ENCODE results near the gene AQP10.

DNA sequence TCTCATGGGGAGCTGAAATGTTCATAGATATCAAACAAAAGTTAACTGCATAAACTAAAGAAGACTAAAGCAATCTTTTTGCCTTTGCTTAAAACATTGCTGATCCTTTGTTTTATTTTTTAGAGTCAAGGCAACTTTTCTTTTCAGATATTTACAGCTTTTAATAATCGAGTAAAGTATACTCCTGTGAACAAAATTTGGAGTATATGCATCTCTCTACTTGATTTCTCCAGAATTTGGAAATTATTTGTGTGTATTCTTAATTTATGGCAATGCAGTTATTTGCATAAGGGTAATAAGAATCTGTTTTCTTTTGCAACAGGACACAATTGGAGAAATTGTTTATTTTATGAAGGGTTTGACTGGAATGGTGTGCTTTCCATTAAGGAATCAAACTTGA lies 4.2 kb upstream of the AQP10 start:
- TF ChIP-seq, protein P1, sequence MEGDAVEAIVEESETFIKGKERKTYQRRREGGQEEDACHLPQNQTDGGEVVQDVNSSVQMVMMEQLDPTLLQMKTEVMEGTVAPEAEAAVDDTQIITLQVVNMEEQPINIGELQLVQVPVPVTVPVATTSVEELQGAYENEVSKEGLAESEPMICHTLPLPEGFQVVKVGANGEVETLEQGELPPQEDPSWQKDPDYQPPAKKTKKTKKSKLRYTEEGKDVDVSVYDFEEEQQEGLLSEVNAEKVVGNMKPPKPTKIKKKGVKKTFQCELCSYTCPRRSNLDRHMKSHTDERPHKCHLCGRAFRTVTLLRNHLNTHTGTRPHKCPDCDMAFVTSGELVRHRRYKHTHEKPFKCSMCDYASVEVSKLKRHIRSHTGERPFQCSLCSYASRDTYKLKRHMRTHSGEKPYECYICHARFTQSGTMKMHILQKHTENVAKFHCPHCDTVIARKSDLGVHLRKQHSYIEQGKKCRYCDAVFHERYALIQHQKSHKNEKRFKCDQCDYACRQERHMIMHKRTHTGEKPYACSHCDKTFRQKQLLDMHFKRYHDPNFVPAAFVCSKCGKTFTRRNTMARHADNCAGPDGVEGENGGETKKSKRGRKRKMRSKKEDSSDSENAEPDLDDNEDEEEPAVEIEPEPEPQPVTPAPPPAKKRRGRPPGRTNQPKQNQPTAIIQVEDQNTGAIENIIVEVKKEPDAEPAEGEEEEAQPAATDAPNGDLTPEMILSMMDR (IDR thresholded peaks at IDR 0.05), result no peak
- TF ChIP-seq RCOR1 (IDR thresholded peaks at IDR 0.05; ENCODE audit: low read length) (no peak), RFX5 (IDR thresholded peaks at IDR 0.05; ENCODE audit: low read length) (no peak), MXI1 (IDR thresholded peaks at IDR 0.05; ENCODE audit: low read depth, low read length) (no peak), SMC3 (IDR thresholded peaks at IDR 0.05; ENCODE audit: low read depth, low read length) (no peak), RAD21 (IDR thresholded peaks at IDR 0.05; ENCODE audit: low read length) (no peak), POLR2AphosphoS5 (IDR thresholded peaks at IDR 0.05; ENCODE audit: low read depth, low read length) (no peak), EP300 (IDR thresholded peaks at IDR 0.05; ENCODE audit: borderline replicate concordance in 1 of 2, low read depth in 1 of 2, low read length in 1 of 2) (no peak), SIN3A (IDR thresholded peaks at IDR 0.05; ENCODE audit: borderline replicate concordance, low read depth, low read length) (no peak)
- TF ChIP-seq, protein P2, sequence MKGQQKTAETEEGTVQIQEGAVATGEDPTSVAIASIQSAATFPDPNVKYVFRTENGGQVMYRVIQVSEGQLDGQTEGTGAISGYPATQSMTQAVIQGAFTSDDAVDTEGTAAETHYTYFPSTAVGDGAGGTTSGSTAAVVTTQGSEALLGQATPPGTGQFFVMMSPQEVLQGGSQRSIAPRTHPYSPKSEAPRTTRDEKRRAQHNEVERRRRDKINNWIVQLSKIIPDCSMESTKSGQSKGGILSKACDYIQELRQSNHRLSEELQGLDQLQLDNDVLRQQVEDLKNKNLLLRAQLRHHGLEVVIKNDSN (IDR thresholded peaks at IDR 0.05; ENCODE audit: borderline replicate concordance, low read depth), result no peak
- TF ChIP-seq, protein P3, sequence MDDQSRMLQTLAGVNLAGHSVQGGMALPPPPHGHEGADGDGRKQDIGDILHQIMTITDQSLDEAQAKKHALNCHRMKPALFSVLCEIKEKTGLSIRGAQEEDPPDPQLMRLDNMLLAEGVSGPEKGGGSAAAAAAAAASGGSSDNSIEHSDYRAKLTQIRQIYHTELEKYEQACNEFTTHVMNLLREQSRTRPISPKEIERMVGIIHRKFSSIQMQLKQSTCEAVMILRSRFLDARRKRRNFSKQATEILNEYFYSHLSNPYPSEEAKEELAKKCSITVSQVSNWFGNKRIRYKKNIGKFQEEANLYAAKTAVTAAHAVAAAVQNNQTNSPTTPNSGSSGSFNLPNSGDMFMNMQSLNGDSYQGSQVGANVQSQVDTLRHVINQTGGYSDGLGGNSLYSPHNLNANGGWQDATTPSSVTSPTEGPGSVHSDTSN (IDR thresholded peaks at IDR 0.05), result no peak
